ENCODE results near the gene PCBD1. TPM values are rescaled to one million over a fixed set of nuclear protein-coding genes. Genes with fewer than 3 reads are reported as not detected.

PCBD1 gene
- total and polyA plus RNA-seq, 9 donors = 25.5 to 104 (median 60.6) TPM

- 48 to 59% (median 54%) methylated on average over 14 of the region's 14 CpGs for WGBS, 3 donors
- H3K4me1 ChIP-seq (ENCODE audit: insufficient read depth) = peaks cover 1% of the 10 kb centered on the region
- TF ChIP-seq POLR2A (IDR thresholded peaks at IDR 0.05) = no peak
- TF ChIP-seq, protein P1, sequence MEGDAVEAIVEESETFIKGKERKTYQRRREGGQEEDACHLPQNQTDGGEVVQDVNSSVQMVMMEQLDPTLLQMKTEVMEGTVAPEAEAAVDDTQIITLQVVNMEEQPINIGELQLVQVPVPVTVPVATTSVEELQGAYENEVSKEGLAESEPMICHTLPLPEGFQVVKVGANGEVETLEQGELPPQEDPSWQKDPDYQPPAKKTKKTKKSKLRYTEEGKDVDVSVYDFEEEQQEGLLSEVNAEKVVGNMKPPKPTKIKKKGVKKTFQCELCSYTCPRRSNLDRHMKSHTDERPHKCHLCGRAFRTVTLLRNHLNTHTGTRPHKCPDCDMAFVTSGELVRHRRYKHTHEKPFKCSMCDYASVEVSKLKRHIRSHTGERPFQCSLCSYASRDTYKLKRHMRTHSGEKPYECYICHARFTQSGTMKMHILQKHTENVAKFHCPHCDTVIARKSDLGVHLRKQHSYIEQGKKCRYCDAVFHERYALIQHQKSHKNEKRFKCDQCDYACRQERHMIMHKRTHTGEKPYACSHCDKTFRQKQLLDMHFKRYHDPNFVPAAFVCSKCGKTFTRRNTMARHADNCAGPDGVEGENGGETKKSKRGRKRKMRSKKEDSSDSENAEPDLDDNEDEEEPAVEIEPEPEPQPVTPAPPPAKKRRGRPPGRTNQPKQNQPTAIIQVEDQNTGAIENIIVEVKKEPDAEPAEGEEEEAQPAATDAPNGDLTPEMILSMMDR (IDR thresholded peaks at IDR 0.05) = peak; percentile 53 to 66 (median 58)
- H3K4me3 ChIP-seq = no peak overlapping the region
- no peak overlapping the region for H3K27ac ChIP-seq
- peak; percentile 41 to 75 (median 69) for DNase-seq
- no peaks in the 10 kb centered on the region for H3K36me3 ChIP-seq
- no peaks in the 10 kb centered on the region for H3K27me3 ChIP-seq
- intact Hi-C loops (cut with DNase I) = no loop called here
- H3K9me3 ChIP-seq = no peaks in the 10 kb centered on the region
Measured at GRCh38 chr10:70903262-70903921, 15.0 kb upstream of the PCBD1 start.

DNA sequence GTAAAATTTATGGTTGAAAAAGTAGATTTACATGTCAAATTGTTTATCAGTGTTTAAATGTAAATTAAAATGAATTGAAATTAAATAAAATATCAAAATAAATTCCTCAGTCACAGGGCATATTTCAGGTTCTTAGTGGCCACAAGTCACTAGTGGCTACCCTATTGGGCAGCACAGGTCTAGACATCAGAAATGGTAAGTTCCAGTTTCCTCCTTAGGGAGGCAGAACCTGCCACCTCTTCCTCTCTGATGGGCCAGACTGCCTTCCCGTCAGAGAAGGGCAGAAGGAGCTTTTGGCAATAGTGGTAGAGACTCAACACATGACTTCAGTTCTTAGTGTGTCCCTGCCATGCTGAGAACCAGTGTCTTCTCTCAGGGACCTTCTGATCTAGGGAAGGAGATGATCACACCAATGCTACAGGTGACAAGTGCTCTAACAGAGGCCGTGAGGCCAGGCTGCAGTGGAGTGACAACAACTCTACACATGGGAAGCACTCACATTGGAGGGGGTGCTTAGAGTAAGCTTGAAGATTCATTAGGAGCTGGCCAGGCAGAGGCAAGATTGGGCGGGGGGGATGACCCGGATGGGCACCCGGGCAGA, 14.4 kb upstream of the PCBD1 start:
- intact Hi-C loops (cut with DNase I) = no loop called here
- H3K9me3 ChIP-seq = no peaks in the 10 kb centered on the region

GRCh38 chr10:70901276-70901878, 13.0 kb upstream of the PCBD1 start:
- Histone ChIP-seq H3K27me3 (no peaks in the 10 kb centered on the region), H3K27ac (no peak overlapping the region), H3K9me3 (no peaks in the 10 kb centered on the region), H3K36me3 (no peaks in the 10 kb centered on the region), H3K4me1 (ENCODE audit: insufficient read depth) (peaks cover 1% of the 10 kb centered on the region), H3K4me3 (no peak overlapping the region)
- intact Hi-C loops (cut with DNase I) = no loop called here
- TF ChIP-seq POLR2A (IDR thresholded peaks at IDR 0.05) = no peak
- TF ChIP-seq, protein P1 (IDR thresholded peaks at IDR 0.05) = no peak
- no peak for TF ChIP-seq EP300 (IDR thresholded peaks at IDR 0.05)
- DNase-seq = peak in 1 of 5 donors; percentile 19
- WGBS, 3 donors = 91 to 93% (median 91%) methylated on average over 13 of the region's 13 CpGs

More for the DNA sequence above, 14.4 kb upstream of the PCBD1 start:
- no peak overlapping the region for H3K4me3 ChIP-seq
- H3K27me3 ChIP-seq = no peaks in the 10 kb centered on the region
- H3K36me3 ChIP-seq = no peaks in the 10 kb centered on the region
- H3K4me1 ChIP-seq (ENCODE audit: insufficient read depth) = peaks cover 1% of the 10 kb centered on the region
- peak in 1 of 5 donors; percentile 10 for DNase-seq
- 61 to 67% (median 62%) methylated on average over 5 of the region's 5 CpGs for WGBS, 3 donors
- no peak for TF ChIP-seq EP300 (IDR thresholded peaks at IDR 0.05)
- TF ChIP-seq, protein P1 (IDR thresholded peaks at IDR 0.05) = no peak
- TF ChIP-seq POLR2A (IDR thresholded peaks at IDR 0.05) = no peak
- no peak overlapping the region for H3K27ac ChIP-seq

GRCh38 chr10:70899096-70899495, 10.7 kb upstream of the PCBD1 start:
- WGBS, 3 donors = 87 to 90% (median 88%) methylated on average over 4 of the region's 4 CpGs
- Histone ChIP-seq H3K4me1 (ENCODE audit: insufficient read depth) (peaks cover 1% of the 10 kb centered on the region), H3K36me3 (no peaks in the 10 kb centered on the region), H3K27me3 (no peaks in the 10 kb centered on the region), H3K9me3 (no peaks in the 10 kb centered on the region), H3K27ac (no peak overlapping the region), H3K4me3 (no peak overlapping the region)
- intact Hi-C loops (cut with DNase I) = no loop called here
- TF ChIP-seq POLR2A (IDR thresholded peaks at IDR 0.05) = no peak
- no peak for TF ChIP-seq EP300 (IDR thresholded peaks at IDR 0.05)
- TF ChIP-seq, protein P1 (IDR thresholded peaks at IDR 0.05) = no peak
- DNase-seq = no peak
